SK-N-SH (cell line): ENCODE data around the gene PIGZ. TPM values are rescaled to one million over a fixed set of nuclear protein-coding genes. Genes with fewer than 3 reads are reported as not detected.

Source experiments
- CTCF ChIA-PET: fragments of 300-600, 350-600 bp; formaldehyde crosslinking; extraction: SDS; loops from one replicate; lab custom pipeline; 2021; lab: Yijun Ruan, JAX
- POLR2A ChIA-PET: fragments of 350-600 bp; sonication (Branson Sonifier 250); formaldehyde crosslinking; extraction: SDS; loops from one replicate; lab custom pipeline; 2020; ENCODE audit warnings: antibody characterized with exemption, inconsistent platforms; lab: Yijun Ruan, JAX
- DNase-seq: peaks from one replicate; pipeline ENCODE4 v3.0.0; 2012
- H2AFZ ChIP-seq: fragments of 200-600 bp; sonication (generic); 2 replicates; pipeline ENCODE4 v1.8.1; 2016; ENCODE audit warnings: antibody characterized with exemption, mild to moderate bottlenecking, low read depth
- H3F3A ChIP-seq: fragments of 200-600 bp; sonication (generic); replicated peaks from 2 replicates; pipeline ENCODE3; 2016; ENCODE audit warnings: antibody characterized with exemption, mild to moderate bottlenecking; ENCODE audit not compliant: insufficient read depth
- H3K27ac ChIP-seq, 2 experiments: fragments of 200-500 bp in 1 of 2; fragments of 200-600 bp in 1 of 2; sonication (Bioruptor generic) in 1 of 2; sonication (generic), shearing (Covaris generic) in 1 of 2; 2 replicates each; pipeline versions ENCODE4 v1.5.1 to v1.6.1; 2014 to 2016; ENCODE audit warnings: low read depth in 2 of 2, inconsistent platforms in 1 of 2, low read length in 1 of 2, mild to moderate bottlenecking in 1 of 2, mixed read lengths in 1 of 2
- H3K27me3 ChIP-seq: fragments of 200-600 bp; sonication (generic), shearing (Covaris generic); 2 replicates; pipeline ENCODE4 v1.6.1; 2016; ENCODE audit warnings: mixed run types; ENCODE audit not compliant: insufficient read depth
- H3K36me3 ChIP-seq, 2 experiments: fragments of 200-500 bp in 1 of 2; fragments of 200-600 bp in 1 of 2; sonication (Bioruptor generic) in 1 of 2; sonication (generic) in 1 of 2; replicated peaks in 1 of 2; 2 replicates each; pipeline versions ENCODE3 to v1.5.1; 2014 to 2016; ENCODE audit warnings: low read length in 1 of 2, mild to moderate bottlenecking in 1 of 2; ENCODE audit not compliant: insufficient read depth in 2 of 2, control insufficient read depth in 1 of 2
- H3K4me1 ChIP-seq, 2 experiments: fragments of 200-500 bp in 1 of 2; fragments of 200-600 bp in 1 of 2; sonication (Bioruptor generic) in 1 of 2; sonication (generic), shearing (Covaris generic) in 1 of 2; 2 replicates each; pipeline versions ENCODE4 v1.5.1 to v1.6.1; 2014 to 2016; ENCODE audit warnings: low read depth in 1 of 2, low read length in 1 of 2, mixed run types in 1 of 2; ENCODE audit not compliant: insufficient read depth in 2 of 2, control insufficient read depth in 1 of 2
- H3K4me2 ChIP-seq: fragments of 200-600 bp; sonication (generic), shearing (Covaris generic); 2 replicates; pipeline ENCODE4 v1.6.1; 2017; ENCODE audit warnings: mixed run types
- H3K4me3 ChIP-seq, 2 experiments: fragments of 200-500 bp in 1 of 2; fragments of 200-600 bp in 1 of 2; sonication (Bioruptor generic) in 1 of 2; sonication (generic), shearing (Covaris generic) in 1 of 2; 2 replicates each; pipeline versions ENCODE4 v1.5.1 to v1.8.1; 2014 to 2016; ENCODE audit warnings: low read depth in 2 of 2, inconsistent platforms in 1 of 2, low read length in 1 of 2, mild to moderate bottlenecking in 1 of 2, mixed read lengths in 1 of 2, moderate library complexity in 1 of 2
- H3K79me2 ChIP-seq: fragments of 200-600 bp; sonication (generic); 2 replicates; pipeline ENCODE4 v1.8.1; 2017; ENCODE audit warnings: mild to moderate bottlenecking; ENCODE audit not compliant: insufficient read depth
- H3K9ac ChIP-seq: fragments of 200-600 bp; sonication (generic); 2 replicates; pipeline ENCODE4 v1.6.1; 2017; ENCODE audit warnings: mixed run types
- H3K9me2 ChIP-seq: fragments of 200-600 bp; sonication (generic); 2 replicates; pipeline ENCODE4 v1.6.1; 2017; ENCODE audit warnings: mixed run types
- H3K9me3 ChIP-seq: fragments of 200-600 bp; sonication (generic); 2 replicates; pipeline ENCODE4 v1.6.1; 2017; ENCODE audit warnings: mixed run types, mild to moderate bottlenecking, moderate library complexity
- H4K20me1 ChIP-seq: fragments of 200-600 bp; sonication (generic); 2 replicates; pipeline ENCODE4 v1.6.1; 2017; ENCODE audit warnings: mild to moderate bottlenecking, mixed run types; ENCODE audit not compliant: insufficient read depth
- CHD2 ChIP-seq: fragments of 150-350 bp; IDR thresholded peaks from 2 replicates; pipeline ENCODE4 v1.6.1; 2018; ENCODE audit warnings: low read length; ENCODE audit not compliant: partially characterized antibody
- CTCF ChIP-seq: fragments of 200-600 bp; sonication (generic); IDR thresholded peaks from 2 replicates; pipeline ENCODE4 v1.6.1; 2017; ENCODE audit warnings: antibody characterized with exemption, mild to moderate bottlenecking, moderate library complexity
- ELF1 ChIP-seq: IDR thresholded peaks from 2 replicates; pipeline ENCODE4 v1.4.0; 2012
- EP300 ChIP-seq, 2 experiments: IDR thresholded peaks; 2 replicates each; pipeline versions ENCODE4 v1.4.0 to v1.6.1; 2012; ENCODE audit warnings: borderline replicate concordance in 1 of 2, low read depth in 1 of 2, low read length in 1 of 2
- EZH2phosphoT487 ChIP-seq: fragments of 200-600 bp; sonication (generic); IDR thresholded peaks from 2 replicates; pipeline ENCODE4 v1.6.1; 2017; ENCODE audit warnings: low read depth, mixed run types, mild to moderate bottlenecking, antibody characterized with exemption, moderate library complexity, borderline replicate concordance
- FOSL2 ChIP-seq: IDR thresholded peaks from 2 replicates; pipeline ENCODE4 v1.4.0; 2012; ENCODE audit warnings: low read depth, mild to moderate bottlenecking, moderate library complexity, borderline replicate concordance
- FOXJ3 ChIP-seq: sonication (generic); formaldehyde crosslinking; IDR thresholded peaks from 2 replicates; pipeline ENCODE4 v1.5.1; 2020; ENCODE audit warnings: mild to moderate bottlenecking, missing genetic modification reagents
- FOXM1 ChIP-seq: IDR thresholded peaks from 2 replicates; pipeline ENCODE4 v1.4.0; 2012; ENCODE audit warnings: low read depth, mild to moderate bottlenecking
- GABPA ChIP-seq: IDR thresholded peaks from 2 replicates; pipeline ENCODE4 v1.4.0; 2012; ENCODE audit warnings: low read depth, mild to moderate bottlenecking
- IRF3 ChIP-seq: fragments of 150-350 bp; IDR thresholded peaks from 2 replicates; pipeline ENCODE4 v1.6.1; 2016; ENCODE audit warnings: mild to moderate bottlenecking, low read depth, low read length
- MXI1 ChIP-seq: IDR thresholded peaks from 2 replicates; pipeline ENCODE4 v1.6.1; 2012; ENCODE audit warnings: mild to moderate bottlenecking, low read depth, low read length, improper control_type of control experiment
- NFIC ChIP-seq: IDR thresholded peaks from 2 replicates; pipeline ENCODE4 v1.4.0; 2012; ENCODE audit warnings: borderline replicate concordance
- RCOR1 ChIP-seq: fragments of 150-350 bp; IDR thresholded peaks from 2 replicates; pipeline ENCODE4 v1.6.1; 2017; ENCODE audit warnings: antibody characterized with exemption, low read length
- SIN3A ChIP-seq: IDR thresholded peaks from 2 replicates; pipeline ENCODE4 v1.6.1; 2012; ENCODE audit warnings: low read depth, mild to moderate bottlenecking, low read length, moderate library complexity, borderline replicate concordance
- SMC3 ChIP-seq: IDR thresholded peaks from 2 replicates; pipeline ENCODE4 v1.6.1; 2012; ENCODE audit warnings: low read depth, low read length, improper control_type of control experiment
- TCF12 ChIP-seq: IDR thresholded peaks from 2 replicates; pipeline ENCODE4 v1.4.0; 2012
- TEAD4 ChIP-seq: IDR thresholded peaks from 2 replicates; pipeline ENCODE4 v1.4.0; 2012; ENCODE audit warnings: mild to moderate bottlenecking, borderline replicate concordance; ENCODE audit not compliant: insufficient read depth
- WGBS: methylation state at CpG from one replicate; pipeline ENCODE4 v1.1.6; 2017; ENCODE audit warnings: low lambda C conversion rate; 5-methylcytosine and 5-hydroxymethylcytosine counted together
- polyA plus RNA-seq, 3 experiments: library from polyadenylated mRNA; depleted of rRNA; stranded (reverse); fragments of >200 nt; gene quantifications; 2 replicates each; pipeline ENCODE4 v1.2.3, GENCODE V29; 2012
- TF ChIP-seq, protein P1 (sequence below): IDR thresholded peaks from 2 replicates; pipeline ENCODE4 v1.4.0; 2012; ENCODE audit warnings: low read depth
- TF ChIP-seq, protein P2 (sequence below): IDR thresholded peaks from 2 replicates; pipeline ENCODE4; 2012

PIGZ gene
- polyA plus RNA-seq, 1 of the 3 experiments (the other 2 are of a cell fraction) = 5.0 TPM

DNA sequence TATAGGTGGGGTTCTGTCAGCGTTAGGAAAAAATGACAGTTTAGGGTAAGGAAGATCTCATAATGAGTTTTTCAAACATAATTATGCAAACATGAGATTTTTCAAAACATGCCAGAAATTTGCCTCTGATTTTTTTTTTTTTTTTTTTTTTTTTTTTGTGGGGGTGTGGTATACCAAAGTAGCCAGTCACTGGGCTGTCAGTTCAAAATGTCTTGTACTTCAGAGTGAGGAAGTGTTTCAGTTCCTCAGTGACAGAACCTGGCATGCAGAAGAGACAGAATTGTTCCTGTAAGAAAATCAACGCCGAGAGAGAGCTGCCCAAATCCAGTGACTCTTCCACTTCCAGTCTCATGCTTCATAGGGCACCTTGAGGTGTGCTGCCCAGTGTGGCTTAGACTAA is 36.0 kb downstream of the PIGZ start:
- POLR2A ChIA-PET = no interaction called here
- no peak overlapping the region for H3K4me2 ChIP-seq
- no peaks in the 10 kb centered on the region for H3K4me1 ChIP-seq
- WGBS = 84% methylated on average over 3 of the region's 3 CpGs
- no peaks in the 10 kb centered on the region for H4K20me1 ChIP-seq
- H3K4me3 ChIP-seq = no peak overlapping the region
- TF ChIP-seq SIN3A (no peak), IRF3 (no peak), EZH2phosphoT487 (no peak), GABPA (no peak), TEAD4 (no peak), MXI1 (no peak), ELF1 (no peak)
- TF ChIP-seq, protein P1, sequence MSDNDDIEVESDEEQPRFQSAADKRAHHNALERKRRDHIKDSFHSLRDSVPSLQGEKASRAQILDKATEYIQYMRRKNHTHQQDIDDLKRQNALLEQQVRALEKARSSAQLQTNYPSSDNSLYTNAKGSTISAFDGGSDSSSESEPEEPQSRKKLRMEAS = no peak
- peaks cover 8% of the 10 kb centered on the region; the same call in 1 of the 2 replicates for H3K79me2 ChIP-seq
- peaks cover 20% of the 10 kb centered on the region for H3F3A ChIP-seq
- H3K9me2 ChIP-seq = no peaks in the 10 kb centered on the region
- H3K9me3 ChIP-seq = no peaks in the 10 kb centered on the region
- no peak overlapping the region for H2AFZ ChIP-seq
- H3K36me3 ChIP-seq = peaks cover 58 to 85% of the 10 kb centered on the region in 2 experiments
- no peaks in the 10 kb centered on the region for H3K27me3 ChIP-seq
- DNase-seq = no peak
- no peak overlapping the region for H3K9ac ChIP-seq
- H3K27ac ChIP-seq = no peak overlapping the region
- CTCF ChIA-PET = no interaction called here

DNA sequence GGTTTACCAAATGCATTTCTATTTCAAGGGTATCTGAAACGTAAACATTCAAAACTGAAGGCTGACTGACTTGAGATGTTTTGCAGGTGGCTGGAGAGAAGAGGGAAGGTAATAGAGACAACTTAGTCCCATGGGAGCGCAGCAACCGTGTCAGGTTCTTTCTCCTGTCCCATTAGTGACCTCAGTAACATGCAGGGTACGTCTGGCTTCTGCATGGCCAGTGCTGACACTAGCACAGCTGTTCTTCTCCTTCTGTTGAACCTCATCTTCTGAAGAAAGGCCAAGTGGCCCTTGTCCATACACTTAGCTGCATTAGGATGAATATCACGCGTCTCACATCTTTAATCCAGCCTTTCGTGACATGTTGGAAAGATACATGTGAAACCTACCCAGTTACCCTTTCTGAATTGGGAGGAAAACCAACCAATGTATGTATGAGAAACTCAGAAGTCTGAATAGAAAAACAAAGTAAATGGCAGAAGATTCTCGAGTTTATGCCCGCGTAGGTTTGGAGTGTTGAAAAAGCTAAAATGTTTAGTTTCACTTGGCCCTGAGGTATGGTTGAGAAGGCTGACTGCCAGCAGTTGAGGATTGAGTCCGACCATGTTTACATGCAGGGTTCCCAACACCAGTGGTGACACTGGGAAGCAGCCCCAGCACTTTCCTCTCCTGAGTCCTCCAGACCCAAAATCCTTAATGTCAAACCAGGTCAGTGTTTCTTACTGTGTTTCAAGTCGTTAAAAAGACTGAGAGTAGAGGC is 36.6 kb downstream of the PIGZ start:
- Histone ChIP-seq H3K4me3 (no peak overlapping the region), H3K4me2 (no peak overlapping the region), H3F3A (peaks cover 20% of the 10 kb centered on the region), H3K9ac (no peak overlapping the region), H3K9me2 (no peaks in the 10 kb centered on the region), H3K79me2 (peaks cover 2% of the 10 kb centered on the region; the same call in 1 of the 2 replicates), H3K27me3 (no peaks in the 10 kb centered on the region), H3K27ac (no peak overlapping the region), H4K20me1 (no peaks in the 10 kb centered on the region), H3K4me1 (no peaks in the 10 kb centered on the region)
- no peak for DNase-seq
- POLR2A ChIA-PET = no interaction called here
- CTCF ChIA-PET = interaction anchor here (1.3 kb wide), 1 partner anchor 10 kb away, joined by 6 read pairs; the partner anchor contains the start of gene NCBP2
- 90% methylated on average over 12 of the region's 12 CpGs for WGBS
- TF ChIP-seq, protein P2, sequence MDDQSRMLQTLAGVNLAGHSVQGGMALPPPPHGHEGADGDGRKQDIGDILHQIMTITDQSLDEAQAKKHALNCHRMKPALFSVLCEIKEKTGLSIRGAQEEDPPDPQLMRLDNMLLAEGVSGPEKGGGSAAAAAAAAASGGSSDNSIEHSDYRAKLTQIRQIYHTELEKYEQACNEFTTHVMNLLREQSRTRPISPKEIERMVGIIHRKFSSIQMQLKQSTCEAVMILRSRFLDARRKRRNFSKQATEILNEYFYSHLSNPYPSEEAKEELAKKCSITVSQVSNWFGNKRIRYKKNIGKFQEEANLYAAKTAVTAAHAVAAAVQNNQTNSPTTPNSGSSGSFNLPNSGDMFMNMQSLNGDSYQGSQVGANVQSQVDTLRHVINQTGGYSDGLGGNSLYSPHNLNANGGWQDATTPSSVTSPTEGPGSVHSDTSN = no peak
- TF ChIP-seq MXI1 (no peak), EZH2phosphoT487 (no peak), GABPA (no peak), FOSL2 (no peak), IRF3 (no peak), FOXJ3 (CRISPR knock-in tag) (no peak), ELF1 (no peak), EP300 (IDR thresholded peaks at IDR 0.05; ENCODE audit: borderline replicate concordance in 1 of 2, low read depth in 1 of 2, low read length in 1 of 2) (no peak), SMC3 (no peak), CHD2 (no peak), TCF12 (no peak), SIN3A (no peak), NFIC (no peak), CTCF (no peak), FOXM1 (no peak), TEAD4 (no peak), RCOR1 (no peak)
- TF ChIP-seq, protein P1 = no peak
- TF ChIP-seq, all 33 proteins: peak for 0
- H3K36me3 ChIP-seq = peaks cover 52 to 85% of the 10 kb centered on the region in 2 experiments
- no peaks in the 10 kb centered on the region for H3K9me3 ChIP-seq
- no peak overlapping the region for H2AFZ ChIP-seq
